M059J (cell line): Measurements from ENCODE around the gene CYP2A13. TPM values are rescaled to one million over a fixed set of nuclear protein-coding genes. Genes with fewer than 3 reads are reported as not detected.
A peak's percentile ranks its signal among the peaks of the same experiment; 100 is the strongest.
"Not testable (repeated sequence)": the region's sequence is repeated elsewhere in the genome, so short reads cannot be mapped to it uniquely, and the experiment has no call there.

Source experiments
- DNase-seq: peaks from one replicate; pipeline ENCODE4 v3.0.0-alpha.2; 2012; ENCODE audit warnings: low read depth
- total RNA-seq: library from RNA; depleted of rRNA; stranded (reverse); fragments of >200 nt; shearing (Covaris generic); gene quantifications from 2 replicates; pipeline ENCODE4 v1.2.3, GENCODE V29; 2014; rRNA removed

CYP2A13 gene
- total RNA-seq = not detected in 2 replicates

- DNase-seq = no peak
Observed at GRCh38 chr19:41088151-41088550, at the start of gene CYP2A13. Gene CYP2A13 (plus strand): TSS chr19:41088451. CDS start chr19:41088472, 21 bp downstream.

GRCh38 chr19:41039806-41040205 is 48.4 kb upstream of the CYP2A13 start:
- DNase-seq = no peak

DNA sequence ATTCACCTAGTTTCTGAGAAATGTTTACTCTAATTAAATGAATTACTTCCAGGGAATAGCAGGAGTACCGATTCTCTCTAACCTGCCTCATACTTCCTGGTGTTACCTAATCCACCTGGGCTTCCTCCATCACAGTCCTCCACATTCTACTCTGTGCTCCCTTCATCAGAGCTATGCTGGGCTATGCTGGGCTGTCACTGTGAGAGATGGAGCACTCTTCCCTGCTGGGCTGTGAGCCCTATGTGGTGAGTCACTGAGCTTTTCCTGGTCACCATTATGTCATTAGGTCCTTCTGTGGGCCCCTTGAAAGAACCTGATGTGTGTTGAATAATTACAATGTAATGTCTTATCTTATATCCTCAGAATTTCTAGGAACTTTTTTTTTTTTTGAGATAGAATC is 43.2 kb upstream of the CYP2A13 start:
- peak; percentile 24 for DNase-seq

DNA sequence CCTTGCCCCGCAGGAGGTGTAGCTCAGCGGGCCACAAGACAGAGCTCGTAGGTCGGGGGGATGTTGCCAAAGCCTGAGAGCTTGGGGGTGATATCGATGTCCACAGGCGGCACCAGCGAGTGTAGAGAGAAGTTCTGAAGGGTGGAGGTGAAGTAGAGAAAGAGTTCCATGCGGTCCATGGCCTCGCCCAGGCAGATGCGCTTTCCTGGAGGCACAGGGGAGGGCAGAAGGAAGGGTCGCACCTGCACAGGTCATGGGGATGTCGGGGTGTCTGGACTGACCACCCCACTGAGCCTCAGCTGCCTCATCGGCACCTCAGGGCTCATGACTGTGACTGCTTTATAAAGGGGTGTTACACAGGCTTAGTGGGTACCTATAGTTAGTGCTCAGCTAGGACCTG is 37.8 kb upstream of the CYP2A13 start:
- no peak for DNase-seq

DNA sequence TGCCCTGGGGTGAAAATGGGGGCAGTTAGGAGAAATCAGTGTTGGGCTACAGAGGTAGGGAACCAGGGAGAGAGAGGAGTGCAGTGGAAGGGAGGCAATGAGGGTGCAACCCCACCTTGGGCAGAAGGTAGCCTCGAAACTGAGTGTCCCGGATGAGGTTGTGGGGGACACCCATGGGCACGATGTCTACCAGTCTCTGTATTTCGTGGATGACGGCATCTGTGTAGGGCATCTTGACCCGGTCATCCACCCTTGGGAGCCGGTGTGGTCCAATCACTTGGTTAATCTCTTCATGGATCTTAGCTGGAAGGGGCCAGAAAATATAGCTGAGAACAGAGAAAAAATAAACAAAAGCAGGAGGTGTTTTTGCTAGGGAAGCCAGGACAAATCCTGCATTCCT is 36.1 kb upstream of the CYP2A13 start:
- DNase-seq = not testable (repeated sequence)

GRCh38 chr19:41053331-41053730 is 34.9 kb upstream of the CYP2A13 start:
- not testable (repeated sequence) for DNase-seq

DNA sequence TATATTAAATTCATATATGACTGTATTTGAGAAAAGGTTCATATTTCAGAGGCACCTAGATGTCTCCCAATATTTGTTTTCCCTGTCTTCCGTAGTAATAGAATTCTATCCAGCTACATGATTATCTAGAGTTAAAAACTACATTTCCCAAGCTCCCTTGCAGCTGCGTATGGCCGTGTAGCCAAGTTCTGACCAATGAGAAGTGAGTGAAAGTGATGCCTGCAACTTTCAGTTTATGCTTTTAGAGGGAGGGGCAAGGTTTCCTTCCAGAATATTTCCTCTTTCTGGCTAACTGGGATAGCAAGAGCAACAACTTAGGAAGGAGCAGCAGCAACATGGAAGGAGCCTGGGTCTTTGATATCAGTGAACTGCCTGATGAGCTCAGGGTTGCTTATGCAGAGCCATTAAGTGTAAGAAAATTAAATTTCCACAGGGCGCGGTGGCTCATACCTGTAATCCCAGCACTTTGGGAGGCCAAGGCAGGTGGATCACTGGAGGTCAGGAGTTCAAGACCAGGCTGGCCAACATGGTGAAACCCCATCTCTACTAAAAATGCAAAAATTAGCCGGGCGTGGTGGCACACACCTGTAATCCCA is 23.2 kb upstream of the CYP2A13 start:
- peak; percentile 54 for DNase-seq

DNA sequence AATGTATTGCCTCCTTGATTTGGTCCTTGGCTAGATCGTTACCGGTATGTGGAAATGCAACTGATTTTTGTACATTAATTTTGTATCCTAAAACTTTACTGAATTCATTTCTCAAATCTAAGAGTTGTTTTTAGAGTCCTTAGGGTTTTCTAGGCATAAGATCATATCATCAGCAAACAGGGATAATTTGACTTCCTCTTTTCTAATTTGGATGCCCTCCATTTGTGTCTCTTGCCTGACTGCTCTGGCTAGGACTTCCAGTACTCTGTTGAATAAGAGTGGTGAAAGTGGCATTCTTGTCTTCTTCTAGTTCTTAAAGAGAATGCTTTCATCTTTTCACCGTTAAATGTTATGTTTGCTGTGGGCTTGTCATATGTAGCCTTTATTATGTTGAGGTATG is 12.0 kb upstream of the CYP2A13 start:
- DNase-seq = no peak

DNA sequence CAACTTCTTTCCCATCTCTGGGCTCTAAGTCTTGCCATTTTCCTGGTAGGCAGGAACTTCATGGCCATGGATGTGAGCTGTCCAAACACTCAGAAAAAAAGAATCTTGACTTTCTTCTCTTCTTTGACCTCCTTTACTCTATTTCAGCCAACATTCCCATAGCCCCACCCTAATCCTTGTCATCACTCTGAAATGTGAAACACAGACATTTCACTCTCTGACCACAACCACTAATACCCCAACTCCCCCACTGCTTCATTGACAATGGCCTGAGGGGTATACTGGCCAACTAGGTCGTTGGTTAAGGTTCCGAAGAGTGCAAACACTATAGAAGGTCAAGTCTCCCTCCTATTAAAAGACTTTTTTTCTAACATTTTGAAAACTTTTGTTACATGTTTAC is 4.7 kb upstream of the CYP2A13 start:
- peak; percentile 57 for DNase-seq

DNA sequence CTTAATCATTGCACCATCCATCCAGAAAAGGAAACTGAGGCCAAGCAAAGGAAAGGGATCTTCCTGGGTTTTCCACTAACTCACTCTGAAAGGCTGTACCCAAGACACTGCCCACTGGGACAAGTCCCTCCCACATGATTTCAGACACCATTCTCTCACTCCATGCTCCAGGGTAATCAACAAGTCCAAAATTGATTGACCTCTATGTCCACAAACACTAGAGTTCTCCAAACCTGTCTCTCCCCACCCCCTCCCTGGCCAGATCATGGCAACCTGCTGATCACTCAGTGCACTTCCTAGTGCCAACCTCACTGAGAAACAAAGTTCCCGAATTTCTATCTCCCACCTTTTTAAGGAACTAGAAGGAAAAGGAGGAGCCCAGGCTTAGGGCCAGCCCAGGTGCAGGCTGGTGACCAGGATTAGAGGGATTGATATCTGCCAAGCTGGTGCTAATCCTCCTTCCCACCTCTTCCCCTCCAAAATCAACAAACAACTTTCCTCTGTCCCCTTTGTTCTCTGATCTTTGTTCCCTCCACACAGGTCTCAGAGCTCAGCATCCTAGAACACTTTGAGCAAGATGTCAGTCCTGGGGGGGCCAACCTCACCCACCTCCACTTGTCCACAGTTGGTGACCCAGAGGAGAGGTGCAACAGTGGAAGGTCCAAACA is 2.4 kb upstream of the CYP2A13 start:
- DNase-seq = no peak

- DNase-seq = no peak
Observed at GRCh38 chr19:41089959-41090358, 1.7 kb downstream of the CYP2A13 start.

- DNase-seq = no peak
Observed at GRCh38 chr19:41095703-41096102, 7.5 kb downstream of the CYP2A13 start.

- DNase-seq = no peak
Observed at GRCh38 chr19:41096353-41096752, 8.1 kb downstream of the CYP2A13 start.

DNA sequence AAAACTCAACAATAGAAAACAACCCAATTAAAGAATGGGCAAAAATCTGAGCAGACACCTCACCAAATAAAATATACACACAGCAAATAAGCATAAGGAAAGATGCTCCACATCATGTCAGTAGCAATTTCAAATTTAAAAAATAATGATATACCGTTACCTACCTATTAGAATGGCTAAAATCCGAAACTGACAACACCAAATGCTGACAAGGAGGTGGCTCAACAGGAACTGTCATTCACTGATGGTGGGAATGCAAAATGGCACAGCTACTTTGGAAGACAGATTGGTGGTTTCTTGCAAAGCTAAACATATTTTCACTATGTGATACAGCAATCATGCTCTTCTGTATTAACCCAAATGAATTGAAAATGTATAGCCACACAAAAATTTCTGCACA is 9.1 kb downstream of the CYP2A13 start:
- no peak for DNase-seq

- DNase-seq = no peak
Observed at GRCh38 chr19:41098762-41099161, 10.5 kb downstream of the CYP2A13 start.

DNA sequence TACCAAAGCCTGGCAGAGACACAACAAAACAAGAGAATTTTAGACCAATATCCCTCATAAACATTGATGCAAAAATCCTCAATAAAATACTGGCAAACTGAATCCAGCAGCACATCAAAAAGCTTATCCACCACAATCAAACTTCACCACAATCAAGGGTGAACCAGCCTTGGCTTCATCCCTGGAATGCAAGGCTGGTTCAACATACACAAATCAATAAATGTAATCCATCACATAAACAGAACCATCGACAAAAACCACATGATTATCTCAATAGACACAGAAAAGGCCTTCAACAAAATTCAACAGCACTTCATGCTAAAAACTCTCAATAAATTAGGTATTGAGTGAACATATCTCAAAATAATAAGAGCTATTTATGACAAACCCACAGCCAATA is 14.0 kb downstream of the CYP2A13 start:
- not testable (repeated sequence) for DNase-seq

- DNase-seq = no peak
Observed at GRCh38 chr19:41106177-41106576, 17.9 kb downstream of the CYP2A13 start.

DNA sequence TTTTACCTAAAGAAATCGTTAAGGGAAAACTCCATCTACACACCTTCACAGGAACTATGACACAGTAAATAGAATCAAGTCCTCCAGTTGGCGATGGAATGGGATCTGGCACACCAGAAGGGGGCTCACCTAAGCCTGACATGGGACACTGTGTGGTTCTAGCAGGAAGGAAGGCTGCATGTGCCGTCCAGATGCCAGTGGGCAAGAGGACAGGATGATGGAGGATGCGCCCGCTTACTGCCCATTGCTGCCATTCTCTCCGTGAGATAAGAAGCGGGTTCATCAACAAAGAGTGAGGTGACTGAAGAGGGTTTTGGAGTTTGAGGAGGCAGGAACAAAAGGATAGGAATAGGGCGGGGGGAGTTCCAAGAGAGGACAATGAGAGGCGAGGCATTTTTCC is 23.0 kb downstream of the CYP2A13 start:
- DNase-seq = no peak

DNA sequence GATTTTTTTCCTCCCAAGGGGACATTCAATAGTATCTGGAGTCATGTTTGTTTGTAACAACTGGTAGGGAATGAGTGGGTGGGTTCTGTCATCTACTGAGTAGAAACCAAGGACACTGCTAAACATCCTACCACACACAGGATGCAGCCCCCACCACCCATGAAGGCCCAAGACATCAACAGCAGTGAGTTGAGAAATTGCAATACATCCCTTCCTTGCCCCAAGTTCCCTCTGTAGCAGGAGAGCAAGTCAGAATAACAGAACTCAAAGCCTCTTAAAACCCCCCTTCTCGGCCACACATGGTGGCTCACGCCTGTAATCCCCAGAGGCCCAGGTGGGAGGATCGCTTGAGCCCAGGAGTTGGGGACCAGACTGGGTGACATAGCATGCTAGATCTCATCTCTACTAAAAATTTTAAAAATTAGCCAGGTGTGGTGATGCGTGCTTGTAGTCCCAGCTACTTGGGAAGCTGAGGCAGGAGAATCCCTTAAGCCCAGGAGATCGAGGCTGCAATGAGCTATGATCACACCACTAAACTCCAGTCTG is 23.6 kb downstream of the CYP2A13 start:
- DNase-seq = no peak

- DNase-seq = no peak
Observed at GRCh38 chr19:41112728-41113290, 24.6 kb downstream of the CYP2A13 start.

DNA sequence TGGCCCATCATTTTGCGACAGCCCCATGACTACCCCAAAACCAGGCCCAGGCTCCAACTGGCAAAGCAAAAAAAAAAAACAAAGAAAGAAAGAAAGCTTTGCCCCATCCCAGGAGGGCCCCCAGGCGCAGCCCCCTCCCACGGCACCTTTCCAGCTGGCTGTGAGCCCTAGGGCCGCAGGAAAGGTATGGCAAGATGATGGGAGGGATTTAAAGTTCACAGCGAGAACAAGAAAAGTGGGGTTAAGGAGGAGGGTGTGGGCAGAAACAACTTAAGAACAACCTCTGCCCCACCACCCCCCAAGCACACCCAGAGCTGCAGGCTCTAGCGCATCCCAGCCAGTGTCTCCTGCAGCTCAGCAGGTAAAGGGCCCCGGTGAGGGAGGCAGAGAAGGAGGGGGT is 25.9 kb downstream of the CYP2A13 start, which contains the start of gene CYP2F1:
Gene CYP2F1, plus strand, starts transcription at position 301 of the 400 bp plus-strand sequence. CDS start 1,757 bp downstream, outside the sequence.
- no peak for DNase-seq

DNA sequence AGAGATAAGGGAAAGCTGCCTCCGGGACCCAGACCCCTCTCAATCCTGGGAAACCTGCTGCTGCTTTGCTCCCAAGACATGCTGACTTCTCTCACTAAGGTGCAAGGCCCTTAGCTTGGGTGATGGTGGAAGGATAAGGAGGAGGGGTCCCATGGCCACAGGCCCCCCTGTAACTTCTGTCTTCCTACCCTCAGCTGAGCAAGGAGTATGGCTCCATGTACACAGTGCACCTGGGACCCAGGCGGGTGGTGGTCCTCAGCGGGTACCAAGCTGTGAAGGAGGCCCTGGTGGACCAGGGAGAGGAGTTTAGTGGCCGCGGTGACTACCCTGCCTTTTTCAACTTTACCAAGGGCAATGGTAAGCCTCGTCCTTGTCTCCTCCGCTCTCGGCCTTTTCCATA is 28.0 kb downstream of the CYP2A13 start:
- no peak for DNase-seq
